GM12878 (cell line): ENCODE data around the gene TAS1R2. TPM values are rescaled to one million over a fixed set of nuclear protein-coding genes. Genes with fewer than 3 reads are reported as not detected.

Source experiments
- ATAC-seq: fragments of 200-7000 bp; cut with Tn5 transposase; 3 replicates; pipeline ENCODE4 v1.9.1; 2020; ENCODE audit warnings: mild to moderate bottlenecking, moderate library complexity
- BruUV-seq: library from RNA; stranded (reverse); fragments of 400-500 nt; replicated peaks from 2 replicates; lab custom pipeline; 2021; lab: Mats Ljungman, UMichigan
- CTCF ChIA-PET: fragments of 300-600 bp; sonication (Branson Sonifier 250); formaldehyde crosslinking; extraction: SDS; loops from one replicate; lab custom pipeline; 2021; ENCODE audit warnings: inconsistent platforms; lab: Yijun Ruan, JAX
- POLR2A ChIA-PET: fragments of 350-600 bp; formaldehyde crosslinking; extraction: SDS; loops from one replicate; lab custom pipeline; 2021; ENCODE audit warnings: inconsistent platforms; lab: Charles Lee
- RAD21 ChIA-PET: fragments of 300-600 bp; sonication (Branson Sonifier 250); formaldehyde crosslinking; loops from one replicate; lab custom pipeline; 2023; ENCODE audit warnings: antibody characterized with exemption; ENCODE audit not compliant: unreplicated experiment; lab: Charles Lee
- SMC1A ChIA-PET: fragments of 300-600 bp; sonication (Branson Sonifier 250); formaldehyde crosslinking; loops from one replicate; lab custom pipeline; 2023; ENCODE audit not compliant: unreplicated experiment, uncharacterized antibody; lab: Charles Lee
- DNase-seq: peaks from one replicate; pipeline ENCODE4 v3.0.0-alpha.2; 2011; ENCODE audit warnings: low read depth, low spot score
- FAIRE-seq: peaks from 3 replicates; lab custom pipeline; 2011; peaks lifted over from hg19 to GRCh38; lab: Jason Lieb, UNC
- H2AFZ ChIP-seq: 2 replicates; pipeline ENCODE4 v1.6.0; 2011; ENCODE audit warnings: low read depth, low read length, control low read depth; ENCODE audit not compliant: control insufficient read depth
- H3K27ac ChIP-seq: 2 replicates; pipeline ENCODE4 v1.5.1; 2011; ENCODE audit warnings: control low read depth; ENCODE audit not compliant: control insufficient read depth, insufficient read depth
- H3K27me3 ChIP-seq, 2 experiments: replicated peaks in 1 of 2; 2 replicates each; pipeline versions ENCODE4 v1.6.0 to v1.6.1; 2011; ENCODE audit warnings: low read length in 1 of 2; ENCODE audit not compliant: control insufficient read depth in 2 of 2, insufficient read depth in 2 of 2
- H3K36me3 ChIP-seq, 2 experiments: 2 replicates each; pipeline ENCODE4 v1.5.1; 2011; ENCODE audit warnings: low read length in 1 of 2; ENCODE audit not compliant: control insufficient read depth in 2 of 2, insufficient read depth in 2 of 2
- H3K4me1 ChIP-seq: 2 replicates; pipeline ENCODE4 v1.6.1; 2011; ENCODE audit warnings: mild to moderate bottlenecking, low read length, moderate library complexity, mixed read lengths; ENCODE audit not compliant: control insufficient read depth, insufficient read depth
- H3K4me2 ChIP-seq: 2 replicates; pipeline ENCODE4 v1.6.0; 2011; ENCODE audit warnings: control low read depth; ENCODE audit not compliant: control insufficient read depth, insufficient read depth
- H3K4me3 ChIP-seq: fragments of 200-600 bp; sonication (generic); 2 replicates; pipeline ENCODE4 v1.5.1; 2016
- H3K79me2 ChIP-seq: 2 replicates; pipeline ENCODE4 v1.6.0; 2011; ENCODE audit warnings: low read length; ENCODE audit not compliant: control insufficient read depth, insufficient read depth
- H3K9ac ChIP-seq: 2 replicates; pipeline ENCODE4 v1.8.0; 2011; ENCODE audit warnings: low read length, control low read depth, mixed read lengths; ENCODE audit not compliant: control insufficient read depth, insufficient read depth
- H3K9me3 ChIP-seq: replicated peaks from 3 replicates; pipeline ENCODE4 v1.5.1; 2011; ENCODE audit warnings: mild to moderate bottlenecking, low read length; ENCODE audit not compliant: control insufficient read depth, insufficient read depth
- H4K20me1 ChIP-seq: 2 replicates; pipeline ENCODE4 v1.6.0; 2011; ENCODE audit not compliant: control insufficient read depth, insufficient read depth
- CREM ChIP-seq: IDR thresholded peaks from 2 replicates; pipeline ENCODE4 v1.6.1; 2014; ENCODE audit warnings: antibody characterized with exemption, low read depth
- HCFC1 ChIP-seq: fragments of 150-350 bp; IDR thresholded peaks from 2 replicates; pipeline ENCODE4 v1.6.1; 2014; ENCODE audit warnings: low read length
- POU2F2 ChIP-seq: IDR thresholded peaks from 3 replicates; pipeline ENCODE4 v1.6.1; 2011; ENCODE audit warnings: low read depth, mild to moderate bottlenecking, low read length, borderline replicate concordance
- RAD51 ChIP-seq: fragments of 450-650 bp; IDR thresholded peaks from 2 replicates; pipeline ENCODE4 v1.6.1; 2016; ENCODE audit warnings: moderate library complexity, mild to moderate bottlenecking, inconsistent platforms
- SMC3 ChIP-seq: IDR thresholded peaks from 2 replicates; pipeline ENCODE4 v1.6.1; 2011; ENCODE audit warnings: low read length, improper control_type of control experiment, borderline replicate concordance
- SREBF1 ChIP-seq: IDR thresholded peaks from 2 replicates; pipeline ENCODE4 v1.6.1; 2012; ENCODE audit warnings: mild to moderate bottlenecking, low read length
- WGBS: methylation state at CpG from one replicate; pipeline ENCODE4 v1.1.6; 2016; ENCODE audit warnings: low lambda C conversion rate; ENCODE audit not compliant: insufficient replicate concordance, insufficient coverage; ENCODE audit errors: missing lambda C conversion rate; 5-methylcytosine and 5-hydroxymethylcytosine counted together
- in situ Hi-C: fragments of 300-500 bp; cut with MboI; formaldehyde crosslinking; loops from 9 replicates; pipeline ENCODE4 v1.14.3; 2018; ENCODE audit warnings: mixed read lengths
- intact Hi-C: fragments of 100-400 bp; cut with micrococcal nuclease; formaldehyde crosslinking; loops from one replicate; pipeline ENCODE4 v1.14.2; 2022; ENCODE audit not compliant: unreplicated experiment
- polyA plus RNA-seq, 11 experiments: library from polyadenylated mRNA; depleted of rRNA in 4 of 11; unstranded in 6 of 11; stranded (reverse) in 5 of 11; fragments of >200 nt; fragmentation: Nextera tagmentation in 4 of 11; fragmentation: Illumina TruSeq in 1 of 11; extraction: Ambion mirVana in 4 of 11; extraction: Trizol in 1 of 11; gene quantifications; 1 replicate in 1 of 11; 2 replicates in 10 of 11; pipeline versions ENCODE4 v1.2.1 to v1.2.3, GENCODE V29; 2011 to 2016; ENCODE audit warnings: inconsistent platforms in 2 of 11, missing spikeins in 2 of 11, low read depth in 1 of 11
- total RNA-seq, 4 experiments: library from RNA; depleted of rRNA in 3 of 4; stranded (reverse); fragments of >200 nt in 3 of 4; fragmentation: Illumina TruSeq in 1 of 4; extraction: Trizol in 1 of 4; gene quantifications; 2 replicates each; pipeline versions ENCODE4 v1.2.1 to v1.2.3, GENCODE V29; 2013 to 2021
- TF ChIP-seq, protein P1 (sequence below): fragments of 450-650 bp; formaldehyde crosslinking; IDR thresholded peaks from 2 replicates; pipeline ENCODE4 v1.5.0; 2022; ENCODE audit warnings: mild to moderate bottlenecking, missing genetic modification characterization
- TF ChIP-seq, protein P2 (sequence below): fragments of 450-650 bp; IDR thresholded peaks from 2 replicates; pipeline ENCODE4 v1.6.1; 2016; ENCODE audit warnings: mild to moderate bottlenecking
- TF ChIP-seq, protein P3 (sequence below): fragments of 450-650 bp; IDR thresholded peaks from 2 replicates; pipeline ENCODE4 v1.6.1; 2016; ENCODE audit warnings: mild to moderate bottlenecking
- TF ChIP-seq, protein P4 (sequence below), 3 experiments: IDR thresholded peaks in 2 of 3; conservative IDR thresholded peaks in 1 of 3; 2 replicates each; pipeline ENCODE4 v1.5.1; 2011; ENCODE audit warnings: low read depth in 3 of 3, low read length in 3 of 3, mild to moderate bottlenecking in 3 of 3, control low read depth in 2 of 3, moderate library complexity in 2 of 3, inconsistent platforms in 1 of 3, mixed read lengths in 1 of 3; ENCODE audit not compliant: control insufficient read depth in 2 of 3, insufficient read depth in 1 of 3; ENCODE audit errors: extremely low read depth in 1 of 3
- TF ChIP-seq, protein P5 (sequence below): IDR thresholded peaks from 2 replicates; pipeline ENCODE4 v1.6.1; 2011; ENCODE audit warnings: borderline replicate concordance, low read depth, mild to moderate bottlenecking, moderate library complexity, mixed read lengths, low read length; ENCODE audit not compliant: insufficient read depth; ENCODE audit errors: extremely low read length

Gene TAS1R2
- total and polyA plus RNA-seq, 10 of the 15 experiments (the other 5 are each of a cell fraction or from before 2014, with no cell fraction given): not detected

DNA sequence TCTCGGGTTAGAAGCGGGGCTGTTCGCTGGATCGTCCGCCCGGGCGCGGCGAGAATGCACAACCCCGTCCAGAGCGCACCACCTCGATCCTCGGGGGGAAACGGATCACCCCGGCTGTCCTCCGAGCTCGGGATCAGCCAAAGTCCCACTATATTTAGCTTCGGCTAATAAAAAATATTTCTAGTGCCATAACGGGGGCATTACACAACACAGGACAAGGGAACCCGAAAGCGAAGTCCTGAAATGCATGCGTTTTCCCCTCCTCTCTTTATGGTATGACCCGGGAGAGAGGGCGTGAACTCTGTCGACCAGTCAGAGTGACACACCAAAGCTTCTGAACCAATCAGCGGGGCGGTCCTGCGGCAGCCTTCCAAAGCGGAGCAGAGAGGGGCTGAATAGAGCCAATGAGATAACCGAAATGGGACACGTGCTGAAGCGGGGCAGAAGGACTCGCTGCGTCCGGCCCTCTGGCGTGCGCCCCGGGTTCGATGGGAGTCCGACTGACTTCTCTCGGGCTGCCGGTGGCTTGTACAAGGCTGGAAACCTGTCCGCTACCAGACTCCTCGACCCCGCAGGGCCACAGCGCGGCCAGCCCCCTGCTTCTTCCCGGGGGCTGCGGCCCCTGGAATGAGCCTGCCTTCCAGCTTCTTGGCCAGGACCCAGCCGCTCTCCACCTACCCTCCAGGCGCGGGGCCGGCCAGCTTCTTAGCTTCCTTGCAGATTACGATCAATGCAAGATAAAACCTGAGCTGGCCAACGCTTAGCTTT is 43.2 kb upstream of the TAS1R2 start, which contains the start of gene ALDH4A1:
ALDH4A1 (minus strand) TSS at position 33 of the 768 bp plus-strand sequence; CDS start at position 1, 32 bp downstream.
- intact Hi-C loops: loop anchor here (2.0 kb wide), 1 partner anchor 186 kb away; no protein-coding TSS in a partner anchor
- Histone ChIP-seq H3K9me3 (no peaks in the 10 kb centered on the region), H3K4me1 (peaks cover 10% of the 10 kb centered on the region; the same call in 1 of the 2 replicates), H3K36me3 (no peaks in the 10 kb centered on the region), H3K4me3 (peak within 1 kb of the TSS; percentile 86), H4K20me1 (no peaks in the 10 kb centered on the region), H2AFZ (peak within 1 kb of the TSS; percentile 100), H3K27ac (peak within 1 kb of the TSS; percentile 91), H3K4me2 (peak within 1 kb of the TSS; percentile 95), H3K79me2 (peaks cover 4% of the 10 kb centered on the region), H3K9ac (peak within 1 kb of the TSS; percentile 88), H3K27me3 (no peaks in the 10 kb centered on the region)
- ATAC-seq: peak; percentile 99
- SMC1A ChIA-PET: interaction anchor here (0.8 to 2.0 kb wide), 9 partner anchors 13 to 195 kb away, joined by 3 to 8 read pairs (median 4); no protein-coding TSS in a partner anchor
- FAIRE-seq: peak; percentile 99
- in situ Hi-C loops: no loop called here
- no TSS peak for BruUV-seq
- CTCF ChIA-PET: interaction anchor here (1.0 to 3.0 kb wide), 17 partner anchors 10 to 280 kb away, joined by 3 to 31 read pairs (median 4); partner anchors contain the start of gene IFFO2
- POLR2A ChIA-PET: interaction anchor here (1.2 to 1.9 kb wide), 3 partner anchors 10 to 49 kb away, joined by 3 to 7 read pairs (median 6); no protein-coding TSS in a partner anchor
- peak; percentile 90 for DNase-seq
- WGBS: under 1% methylated on average over 55 of the region's 55 CpGs
- RAD21 ChIA-PET: interaction anchor here (0.7 to 2.0 kb wide), 10 partner anchors 10 to 64 kb away, joined by 3 to 10 read pairs (median 5); partner anchors contain the start of gene IFFO2
- TF ChIP-seq, protein P1, sequence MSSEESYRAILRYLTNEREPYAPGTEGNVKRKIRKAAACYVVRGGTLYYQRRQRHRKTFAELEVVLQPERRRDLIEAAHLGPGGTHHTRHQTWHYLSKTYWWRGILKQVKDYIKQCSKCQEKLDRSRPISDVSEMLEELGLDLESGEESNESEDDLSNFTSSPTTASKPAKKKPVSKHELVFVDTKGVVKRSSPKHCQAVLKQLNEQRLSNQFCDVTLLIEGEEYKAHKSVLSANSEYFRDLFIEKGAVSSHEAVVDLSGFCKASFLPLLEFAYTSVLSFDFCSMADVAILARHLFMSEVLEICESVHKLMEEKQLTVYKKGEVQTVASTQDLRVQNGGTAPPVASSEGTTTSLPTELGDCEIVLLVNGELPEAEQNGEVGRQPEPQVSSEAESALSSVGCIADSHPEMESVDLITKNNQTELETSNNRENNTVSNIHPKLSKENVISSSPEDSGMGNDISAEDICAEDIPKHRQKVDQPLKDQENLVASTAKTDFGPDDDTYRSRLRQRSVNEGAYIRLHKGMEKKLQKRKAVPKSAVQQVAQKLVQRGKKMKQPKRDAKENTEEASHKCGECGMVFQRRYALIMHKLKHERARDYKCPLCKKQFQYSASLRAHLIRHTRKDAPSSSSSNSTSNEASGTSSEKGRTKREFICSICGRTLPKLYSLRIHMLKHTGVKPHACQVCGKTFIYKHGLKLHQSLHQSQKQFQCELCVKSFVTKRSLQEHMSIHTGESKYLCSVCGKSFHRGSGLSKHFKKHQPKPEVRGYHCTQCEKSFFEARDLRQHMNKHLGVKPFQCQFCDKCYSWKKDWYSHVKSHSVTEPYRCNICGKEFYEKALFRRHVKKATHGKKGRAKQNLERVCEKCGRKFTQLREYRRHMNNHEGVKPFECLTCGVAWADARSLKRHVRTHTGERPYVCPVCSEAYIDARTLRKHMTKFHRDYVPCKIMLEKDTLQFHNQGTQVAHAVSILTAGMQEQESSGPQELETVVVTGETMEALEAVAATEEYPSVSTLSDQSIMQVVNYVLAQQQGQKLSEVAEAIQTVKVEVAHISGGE (CRISPR knock-in tag): no peak
- TF ChIP-seq SREBF1 (peak; percentile 99), CREM (peak; percentile 28), SMC3 (no peak), POU2F2 (peak; percentile 42), RAD51 (peak; percentile 96), HCFC1 (0 out of 2 replicates have a peak, but pooled peaks have one; percentile 42)
- TF ChIP-seq, protein P2, sequence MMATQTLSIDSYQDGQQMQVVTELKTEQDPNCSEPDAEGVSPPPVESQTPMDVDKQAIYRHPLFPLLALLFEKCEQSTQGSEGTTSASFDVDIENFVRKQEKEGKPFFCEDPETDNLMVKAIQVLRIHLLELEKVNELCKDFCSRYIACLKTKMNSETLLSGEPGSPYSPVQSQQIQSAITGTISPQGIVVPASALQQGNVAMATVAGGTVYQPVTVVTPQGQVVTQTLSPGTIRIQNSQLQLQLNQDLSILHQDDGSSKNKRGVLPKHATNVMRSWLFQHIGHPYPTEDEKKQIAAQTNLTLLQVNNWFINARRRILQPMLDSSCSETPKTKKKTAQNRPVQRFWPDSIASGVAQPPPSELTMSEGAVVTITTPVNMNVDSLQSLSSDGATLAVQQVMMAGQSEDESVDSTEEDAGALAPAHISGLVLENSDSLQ: peak; percentile 90
- TF ChIP-seq, protein P3, sequence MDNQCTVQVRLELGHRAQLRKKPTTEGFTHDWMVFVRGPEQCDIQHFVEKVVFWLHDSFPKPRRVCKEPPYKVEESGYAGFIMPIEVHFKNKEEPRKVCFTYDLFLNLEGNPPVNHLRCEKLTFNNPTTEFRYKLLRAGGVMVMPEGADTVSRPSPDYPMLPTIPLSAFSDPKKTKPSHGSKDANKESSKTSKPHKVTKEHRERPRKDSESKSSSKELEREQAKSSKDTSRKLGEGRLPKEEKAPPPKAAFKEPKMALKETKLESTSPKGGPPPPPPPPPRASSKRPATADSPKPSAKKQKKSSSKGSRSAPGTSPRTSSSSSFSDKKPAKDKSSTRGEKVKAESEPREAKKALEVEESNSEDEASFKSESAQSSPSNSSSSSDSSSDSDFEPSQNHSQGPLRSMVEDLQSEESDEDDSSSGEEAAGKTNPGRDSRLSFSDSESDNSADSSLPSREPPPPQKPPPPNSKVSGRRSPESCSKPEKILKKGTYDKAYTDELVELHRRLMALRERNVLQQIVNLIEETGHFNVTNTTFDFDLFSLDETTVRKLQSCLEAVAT: peak; percentile 69; the same call in 1 of the 2 replicates
- TF ChIP-seq, protein P4, sequence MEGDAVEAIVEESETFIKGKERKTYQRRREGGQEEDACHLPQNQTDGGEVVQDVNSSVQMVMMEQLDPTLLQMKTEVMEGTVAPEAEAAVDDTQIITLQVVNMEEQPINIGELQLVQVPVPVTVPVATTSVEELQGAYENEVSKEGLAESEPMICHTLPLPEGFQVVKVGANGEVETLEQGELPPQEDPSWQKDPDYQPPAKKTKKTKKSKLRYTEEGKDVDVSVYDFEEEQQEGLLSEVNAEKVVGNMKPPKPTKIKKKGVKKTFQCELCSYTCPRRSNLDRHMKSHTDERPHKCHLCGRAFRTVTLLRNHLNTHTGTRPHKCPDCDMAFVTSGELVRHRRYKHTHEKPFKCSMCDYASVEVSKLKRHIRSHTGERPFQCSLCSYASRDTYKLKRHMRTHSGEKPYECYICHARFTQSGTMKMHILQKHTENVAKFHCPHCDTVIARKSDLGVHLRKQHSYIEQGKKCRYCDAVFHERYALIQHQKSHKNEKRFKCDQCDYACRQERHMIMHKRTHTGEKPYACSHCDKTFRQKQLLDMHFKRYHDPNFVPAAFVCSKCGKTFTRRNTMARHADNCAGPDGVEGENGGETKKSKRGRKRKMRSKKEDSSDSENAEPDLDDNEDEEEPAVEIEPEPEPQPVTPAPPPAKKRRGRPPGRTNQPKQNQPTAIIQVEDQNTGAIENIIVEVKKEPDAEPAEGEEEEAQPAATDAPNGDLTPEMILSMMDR (IDR thresholded peaks at IDR 0.05 in 2 of 3, conservative IDR thresholded peaks at IDR 0.05 in 1 of 3; ENCODE audit: control insufficient read depth in 2 of 3, extremely low read depth in 1 of 3, insufficient read depth in 1 of 3, low read depth in 3 of 3, low read length in 3 of 3): 0 out of 6 replicates have a peak, but pooled peaks of 1 of the 3 experiments have one; percentile 4
- TF ChIP-seq, protein P5, sequence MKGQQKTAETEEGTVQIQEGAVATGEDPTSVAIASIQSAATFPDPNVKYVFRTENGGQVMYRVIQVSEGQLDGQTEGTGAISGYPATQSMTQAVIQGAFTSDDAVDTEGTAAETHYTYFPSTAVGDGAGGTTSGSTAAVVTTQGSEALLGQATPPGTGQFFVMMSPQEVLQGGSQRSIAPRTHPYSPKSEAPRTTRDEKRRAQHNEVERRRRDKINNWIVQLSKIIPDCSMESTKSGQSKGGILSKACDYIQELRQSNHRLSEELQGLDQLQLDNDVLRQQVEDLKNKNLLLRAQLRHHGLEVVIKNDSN: peak; percentile 95
